Endothelial cell (in vitro differentiated cells): ENCODE measurements around the gene SLBP. TPM values are rescaled to one million over a fixed set of nuclear protein-coding genes. Genes with fewer than 3 reads are reported as not detected.

Experiments used
- DNase-seq: peaks from one replicate; pipeline ENCODE4 v3.0.0; 2021; ENCODE audit warnings: low spot score
- H3K27ac Mint-ChIP-seq: one replicate; pipeline ENCODE4 v1.8.0; 2021; ENCODE audit warnings: mixed read lengths, inconsistent platforms; ENCODE audit not compliant: unreplicated experiment
- H3K27me3 Mint-ChIP-seq: one replicate; pipeline ENCODE4 v1.8.0; 2021; ENCODE audit warnings: mild to moderate bottlenecking, moderate library complexity, mixed read lengths, inconsistent platforms; ENCODE audit not compliant: unreplicated experiment
- H3K36me3 Mint-ChIP-seq: one replicate; pipeline ENCODE4 v1.8.0; 2021; ENCODE audit warnings: mild to moderate bottlenecking, low read depth, mixed read lengths, inconsistent platforms; ENCODE audit not compliant: unreplicated experiment
- H3K4me1 Mint-ChIP-seq: one replicate; pipeline ENCODE4 v1.8.0; 2021; ENCODE audit warnings: mild to moderate bottlenecking, mixed read lengths, inconsistent platforms; ENCODE audit not compliant: unreplicated experiment
- H3K4me3 Mint-ChIP-seq: one replicate; pipeline ENCODE4 v1.8.0; 2021; ENCODE audit warnings: mild to moderate bottlenecking, mixed read lengths, inconsistent platforms; ENCODE audit not compliant: unreplicated experiment
- H3K9me3 Mint-ChIP-seq: one replicate; pipeline ENCODE4 v1.8.0; 2021; ENCODE audit warnings: mixed read lengths, inconsistent platforms; ENCODE audit not compliant: unreplicated experiment
- CTCF ChIP-seq: fragments of 200-600 bp; sonication (generic); IDR thresholded peaks from one replicate; pipeline ENCODE4 v1.5.0; 2021; ENCODE audit warnings: antibody characterized with exemption; ENCODE audit not compliant: unreplicated experiment
- total RNA-seq: library from RNA; stranded (reverse); fragmentation: NEBNext Ultra II Directional; extraction: Animal tissue kit (Norgen Biotek cat#: 25700); gene quantifications from one replicate; pipeline ENCODE4 v1.2.1, GENCODE V29; 2021; ENCODE audit not compliant: unreplicated experiment

SLBP gene
- total RNA-seq, 1 donor from 2014 or later: 33.2 TPM

GRCh38 chr4:1759170-1759817 lies 47.2 kb upstream of the SLBP start:
- Mint-ChIP-seq H3K27ac (no peak overlapping the region), H3K27me3 (peaks cover 8% of the 10 kb centered on the region), H3K36me3 (no peaks in the 10 kb centered on the region), H3K9me3 (no peaks in the 10 kb centered on the region), H3K4me1 (no peaks in the 10 kb centered on the region), H3K4me3 (no peak overlapping the region)
- no peak for DNase-seq
- TF ChIP-seq CTCF: no peak

GRCh38 chr4:1758306-1759121 lies 46.4 kb upstream of the SLBP start:
- Mint-ChIP-seq H3K4me1 (no peaks in the 10 kb centered on the region), H3K27me3 (peaks cover 8% of the 10 kb centered on the region), H3K9me3 (no peaks in the 10 kb centered on the region), H3K4me3 (no peak overlapping the region), H3K36me3 (no peaks in the 10 kb centered on the region), H3K27ac (no peak overlapping the region)
- DNase-seq: no peak
- no peak for TF ChIP-seq CTCF

GRCh38 chr4:1757836-1758235 lies 45.7 kb upstream of the SLBP start:
- H3K27ac Mint-ChIP-seq: no peak overlapping the region

GRCh38 chr4:1756893-1757779 lies 45.0 kb upstream of the SLBP start:
- Mint-ChIP-seq H3K4me1 (no peaks in the 10 kb centered on the region), H3K9me3 (no peaks in the 10 kb centered on the region), H3K27me3 (peaks cover 8% of the 10 kb centered on the region), H3K36me3 (no peaks in the 10 kb centered on the region), H3K27ac (no peak overlapping the region), H3K4me3 (no peak overlapping the region)
- no peak for DNase-seq
- TF ChIP-seq CTCF: no peak

More at GRCh38 chr4:1757836-1758235, 45.7 kb upstream of the SLBP start:
- Mint-ChIP-seq H3K36me3 (no peaks in the 10 kb centered on the region), H3K9me3 (no peaks in the 10 kb centered on the region), H3K27me3 (peaks cover 8% of the 10 kb centered on the region), H3K4me3 (no peak overlapping the region), H3K4me1 (no peaks in the 10 kb centered on the region)
- TF ChIP-seq CTCF: no peak
- DNase-seq: no peak
